Measurements from ENCODE around the gene FAM237B. TPM values are rescaled to one million over a fixed set of nuclear protein-coding genes. Genes with fewer than 3 reads are reported as not detected.

The FAM237B gene
- total and polyA plus RNA-seq, 2 of the 13 experiments (the other 11 are each of a cell fraction or from before 2014, with no cell fraction given), result not detected

GRCh38 chr7:90346336-90347125, 25.4 kb upstream of the FAM237B start, which contains the start of gene GTPBP10 (continued):
- TF ChIP-seq ZNF17 (CRISPR knock-in tag; IDR thresholded peaks at IDR 0.05) (no peak), POGK (CRISPR knock-in tag; conservative IDR thresholded peaks at IDR 0.05) (peak; percentile 87), IRF2 (CRISPR knock-in tag; IDR thresholded peaks at IDR 0.05) (peak; percentile 89), ZBTB49 (CRISPR knock-in tag; IDR thresholded peaks at IDR 0.05; ENCODE audit: borderline replicate concordance) (no peak), PTBP1 (IDR thresholded peaks at IDR 0.05; ENCODE audit: low read depth, low read length, poor library complexity, severe bottlenecking) (no peak), TERF1 (CRISPR knock-in tag; IDR thresholded peaks at IDR 0.05) (no peak), ZNF512 (CRISPR knock-in tag; IDR thresholded peaks at IDR 0.05) (no peak), ZNF280D (CRISPR knock-in tag; IDR thresholded peaks at IDR 0.05) (0 out of 2 replicates have a peak, but pooled peaks have one; percentile 32), MTA3 (CRISPR knock-in tag; IDR thresholded peaks at IDR 0.05) (no peak), CEBPG (CRISPR knock-in tag; IDR thresholded peaks at IDR 0.05) (peak; percentile 76), BATF2 (CRISPR knock-in tag; IDR thresholded peaks at IDR 0.05) (no peak), TEF (CRISPR knock-in tag; IDR thresholded peaks at IDR 0.05) (no peak; the same call in 1 of the 2 replicates), PITX1 (CRISPR knock-in tag; IDR thresholded peaks at IDR 0.05) (peak; percentile 72), MLLT10 (CRISPR knock-in tag; IDR thresholded peaks at IDR 0.05) (no peak), ZNF558 (CRISPR knock-in tag; IDR thresholded peaks at IDR 0.05; ENCODE audit: borderline replicate concordance) (peak; percentile 71; the same call in 1 of the 2 replicates), MAFG (CRISPR knock-in tag; IDR thresholded peaks at IDR 0.05) (no peak), ZNF296 (CRISPR knock-in tag; conservative IDR thresholded peaks at IDR 0.05) (no peak)
